Fibroblast of lung (primary cell): ENCODE results near the gene CFAP65. TPM values are rescaled to one million over a fixed set of nuclear protein-coding genes. Genes with fewer than 3 reads are reported as not detected.

Source experiments
- DNase-seq, 2 donors: peaks; one replicate each; pipeline versions ENCODE4 v3.0.0 to v3.0.0-alpha.2; 2010; ENCODE audit warnings: low read depth in 2 of 2
- H2AFZ ChIP-seq: 2 replicates; pipeline ENCODE4 v1.5.1; 2012; ENCODE audit warnings: low read length, control low read depth, inconsistent platforms
- H3K27ac ChIP-seq: 2 replicates; pipeline ENCODE4 v1.5.1; 2011; ENCODE audit warnings: low read length, control low read depth; ENCODE audit not compliant: insufficient read depth
- H3K27me3 ChIP-seq: 2 replicates; pipeline ENCODE4 v1.5.1; 2011; ENCODE audit warnings: mild to moderate bottlenecking, low read length; ENCODE audit not compliant: control insufficient read depth, insufficient read depth
- H3K36me3 ChIP-seq: 2 replicates; pipeline ENCODE4 v1.5.1; 2011; ENCODE audit warnings: low read length; ENCODE audit not compliant: control insufficient read depth, insufficient read depth
- H3K4me1 ChIP-seq: 2 replicates; pipeline ENCODE4 v1.5.1; 2011; ENCODE audit warnings: low read length; ENCODE audit not compliant: control insufficient read depth, insufficient read depth; ENCODE audit errors: extremely low read depth
- H3K4me2 ChIP-seq: 2 replicates; pipeline ENCODE4 v1.5.1; 2011; ENCODE audit warnings: low read length, control low read depth; ENCODE audit not compliant: insufficient read depth; ENCODE audit errors: extremely low read depth
- H3K4me3 ChIP-seq, 4 experiments: fragments of 200-600 bp in 1 of 4; sonication (generic) in 1 of 4; replicated peaks in 1 of 4; 2 replicates each; pipeline ENCODE4 v1.5.1; 2011 to 2016; ENCODE audit warnings: low read length in 4 of 4, low read depth in 3 of 4, mild to moderate bottlenecking in 3 of 4, control low read depth in 2 of 4, inconsistent platforms in 1 of 4, mixed read lengths in 1 of 4; ENCODE audit not compliant: insufficient read depth in 1 of 4; ENCODE audit errors: control extremely low read depth in 1 of 4
- H3K79me2 ChIP-seq: 2 replicates; pipeline ENCODE4 v1.5.1; 2012; ENCODE audit warnings: mild to moderate bottlenecking, low read length, inconsistent platforms; ENCODE audit not compliant: control insufficient read depth, insufficient read depth
- H3K9ac ChIP-seq: 2 replicates; pipeline ENCODE4 v1.5.1; 2011; ENCODE audit warnings: mild to moderate bottlenecking, low read length, control low read depth; ENCODE audit not compliant: insufficient read depth
- H3K9me3 ChIP-seq: 2 replicates; pipeline ENCODE4 v1.5.1; 2012; ENCODE audit warnings: low read depth, low read length; ENCODE audit not compliant: control insufficient read depth, insufficient read depth
- H4K20me1 ChIP-seq: 2 replicates; pipeline ENCODE4 v1.5.1; 2011; ENCODE audit warnings: low read length; ENCODE audit not compliant: control insufficient read depth, insufficient read depth; ENCODE audit errors: extremely low read depth
- CTCF ChIP-seq, 2 donors: IDR thresholded peaks in 1 of 2; conservative IDR thresholded peaks in 1 of 2; 1 replicate in 1 of 2; 2 replicates in 1 of 2; pipeline ENCODE4 v1.5.1; 2011 to 2012; ENCODE audit warnings: low read length in 2 of 2, control low read depth in 1 of 2, inconsistent platforms in 1 of 2, low read depth in 1 of 2, mild to moderate bottlenecking in 1 of 2
- EZH2 ChIP-seq: IDR thresholded peaks from 2 replicates; pipeline ENCODE4 v1.5.1; 2012; ENCODE audit warnings: low read length, control low read depth, mild to moderate bottlenecking; ENCODE audit errors: missing control alignments
- polyA plus RNA-seq, 2 donors: library from polyadenylated mRNA; depleted of rRNA in 1 of 2; stranded (reverse) in 1 of 2; unstranded in 1 of 2; fragments of >200 nt; gene quantifications; 2 replicates each; pipeline ENCODE4 v1.2.1, GENCODE V29; 2011 to 2012; ENCODE audit warnings: missing spikeins in 1 of 2
- total RNA-seq: library from RNA; depleted of rRNA; stranded (reverse); fragments of >200 nt; gene quantifications from 2 replicates; pipeline ENCODE4 v1.2.1, GENCODE V29; 2014

CFAP65 gene
- total and polyA plus RNA-seq, 2 donors (not counting 1 experiment from before 2014, with no cell fraction given): not detected

GRCh38 chr2:219034823-219035222 lies 6.5 kb downstream of the CFAP65 start:
- Histone ChIP-seq H3K27ac (no peak overlapping the region), H4K20me1 (no peaks in the 10 kb centered on the region), H3K36me3 (no peaks in the 10 kb centered on the region), H3K79me2 (no peaks in the 10 kb centered on the region), H3K4me3 (no peak overlapping the region), H3K27me3 (peaks cover 10% of the 10 kb centered on the region), H3K4me1 (no peaks in the 10 kb centered on the region), H2AFZ (no peak overlapping the region), H3K4me2 (no peak overlapping the region), H3K9me3 (no peaks in the 10 kb centered on the region), H3K9ac (no peak overlapping the region)
- no peak for DNase-seq
- no peak for TF ChIP-seq CTCF (conservative IDR thresholded peaks at IDR 0.05 in 1 of 2, IDR thresholded peaks at IDR 0.05 in 1 of 2; ENCODE audit: low read depth in 1 of 2, low read length in 2 of 2)
- TF ChIP-seq EZH2: no peak

- TF ChIP-seq CTCF (conservative IDR thresholded peaks at IDR 0.05 in 1 of 2, IDR thresholded peaks at IDR 0.05 in 1 of 2; ENCODE audit: low read depth in 1 of 2, low read length in 2 of 2) (no peak), EZH2 (no peak)
- Histone ChIP-seq H3K27ac (no peak overlapping the region), H2AFZ (no peak overlapping the region), H4K20me1 (no peaks in the 10 kb centered on the region), H3K4me2 (no peak overlapping the region), H3K36me3 (no peaks in the 10 kb centered on the region), H3K4me3 (no peak overlapping the region), H3K9ac (no peak overlapping the region), H3K9me3 (no peaks in the 10 kb centered on the region), H3K79me2 (no peaks in the 10 kb centered on the region), H3K4me1 (no peaks in the 10 kb centered on the region), H3K27me3 (peaks cover 4% of the 10 kb centered on the region)
- no peak for DNase-seq
Observed at GRCh38 chr2:219032051-219032745, 9.1 kb downstream of the CFAP65 start.

- Histone ChIP-seq H3K27ac (no peak overlapping the region), H3K9ac (no peak overlapping the region), H3K9me3 (no peaks in the 10 kb centered on the region), H3K36me3 (no peaks in the 10 kb centered on the region), H3K4me3 (no peak overlapping the region), H3K4me1 (no peaks in the 10 kb centered on the region), H2AFZ (no peak overlapping the region), H3K79me2 (no peaks in the 10 kb centered on the region), H3K4me2 (no peak overlapping the region), H4K20me1 (no peaks in the 10 kb centered on the region), H3K27me3 (peaks cover 4% of the 10 kb centered on the region)
- no peak for DNase-seq
- TF ChIP-seq EZH2: no peak
- no peak for TF ChIP-seq CTCF (conservative IDR thresholded peaks at IDR 0.05 in 1 of 2, IDR thresholded peaks at IDR 0.05 in 1 of 2; ENCODE audit: low read depth in 1 of 2, low read length in 2 of 2)
Observed at GRCh38 chr2:219031005-219031738, 10.1 kb downstream of the CFAP65 start.
